Rectal smooth muscle tissue (tissue), 1 donor: ENCODE measurements around the gene CRIM1.
A peak's percentile ranks its signal among the peaks of the same experiment; 100 is the strongest.

ENCODE experiments used
- H3K27ac ChIP-seq: one replicate; pipeline ENCODE4 v1.7.0; 2013; ENCODE audit warnings: low read depth, low read length, inconsistent platforms
- H3K27me3 ChIP-seq: one replicate; pipeline ENCODE4 v1.7.0; 2013; ENCODE audit warnings: low read length; ENCODE audit not compliant: control insufficient read depth, insufficient read depth
- H3K36me3 ChIP-seq: one replicate; pipeline ENCODE4 v1.7.0; 2013; ENCODE audit warnings: low read length; ENCODE audit not compliant: control insufficient read depth, insufficient read depth
- H3K4me1 ChIP-seq: one replicate; pipeline ENCODE4 v1.7.0; 2013; ENCODE audit warnings: low read length; ENCODE audit not compliant: control insufficient read depth, insufficient read depth
- H3K4me3 ChIP-seq: one replicate; pipeline ENCODE4 v1.7.0; 2013; ENCODE audit warnings: low read length
- H3K9ac ChIP-seq: one replicate; pipeline ENCODE4 v1.7.0; 2013; ENCODE audit warnings: low read length

Gene CRIM1

DNA sequence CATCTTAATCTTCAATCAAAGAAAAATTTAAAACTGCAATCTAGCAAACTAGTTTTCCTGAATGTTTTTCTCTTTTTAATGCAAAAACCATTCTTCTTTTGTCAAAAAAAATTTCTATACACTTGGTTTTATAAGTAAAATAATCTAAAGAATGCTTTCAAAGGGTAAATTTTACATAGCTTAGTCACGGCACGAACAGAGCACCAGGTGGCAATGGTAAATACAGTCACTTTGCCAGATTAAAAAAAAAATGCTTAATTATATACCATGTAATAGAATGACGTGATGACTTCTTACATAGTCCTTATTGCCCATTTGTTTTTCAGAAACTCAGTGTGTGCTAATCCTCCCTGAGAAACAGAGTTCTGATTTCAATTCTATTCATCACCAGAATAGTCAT is 232.0 kb downstream of the CRIM1 start:
- no peak overlapping the region for H3K9ac ChIP-seq

GRCh38 chr2:36589230-36589630 is 233.7 kb downstream of the CRIM1 start:
- Histone ChIP-seq H3K9ac (no peak overlapping the region), H3K4me3 (no peak overlapping the region), H3K27me3 (no peaks in the 10 kb centered on the region), H3K4me1 (no peaks in the 10 kb centered on the region), H3K27ac (no peak overlapping the region), H3K36me3 (no peaks in the 10 kb centered on the region)

More for the DNA sequence above, 232.0 kb downstream of the CRIM1 start:
- H3K36me3 ChIP-seq: peaks cover 4% of the 10 kb centered on the region
- no peaks in the 10 kb centered on the region for H3K27me3 ChIP-seq
- H3K4me3 ChIP-seq: no peak overlapping the region
- H3K4me1 ChIP-seq: no peaks in the 10 kb centered on the region
- no peak overlapping the region for H3K27ac ChIP-seq

- peaks cover 10% of the 10 kb centered on the region for H3K4me1 ChIP-seq
- peak overlapping the region; percentile 10 for H3K27ac ChIP-seq
- no peaks in the 10 kb centered on the region for H3K36me3 ChIP-seq
- H3K4me3 ChIP-seq: no peak overlapping the region
- no peak overlapping the region for H3K9ac ChIP-seq
- H3K27me3 ChIP-seq: no peaks in the 10 kb centered on the region
Observed at GRCh38 chr2:36594849-36595248, 239.3 kb downstream of the CRIM1 start.

- Histone ChIP-seq H3K9ac (no peak overlapping the region), H3K27ac (no peak overlapping the region)
Observed at GRCh38 chr2:36596397-36596796, 240.8 kb downstream of the CRIM1 start.

GRCh38 chr2:36597003-36597531 is 241.5 kb downstream of the CRIM1 start:
- H3K27ac ChIP-seq: no peak overlapping the region
- peaks cover 10% of the 10 kb centered on the region for H3K4me1 ChIP-seq
- H3K36me3 ChIP-seq: no peaks in the 10 kb centered on the region
- H3K27me3 ChIP-seq: no peaks in the 10 kb centered on the region
- peak overlapping the region; percentile 70 for H3K9ac ChIP-seq
- H3K4me3 ChIP-seq: peak overlapping the region; percentile 90

More at GRCh38 chr2:36596397-36596796, 240.8 kb downstream of the CRIM1 start:
- Histone ChIP-seq H3K4me3 (peak overlapping the region; percentile 90), H3K4me1 (peaks cover 10% of the 10 kb centered on the region), H3K36me3 (no peaks in the 10 kb centered on the region), H3K27me3 (no peaks in the 10 kb centered on the region)

GRCh38 chr2:36597532-36598377 is 242.2 kb downstream of the CRIM1 start, which contains the start of gene FEZ2:
Gene FEZ2 (minus strand): TSS chr2:36598168. CDS start chr2:36598142, 26 bp downstream.
- Histone ChIP-seq H3K27me3 (no peaks in the 10 kb centered on the region), H3K27ac (peak within 1 kb of the TSS; percentile 83), H3K4me1 (peaks cover 10% of the 10 kb centered on the region), H3K36me3 (no peaks in the 10 kb centered on the region), H3K4me3 (peak within 1 kb of the TSS; percentile 90), H3K9ac (peak within 1 kb of the TSS; percentile 70)
